UCSD-AML1 (cell line): ENCODE data around the gene AMIGO2.
"Not testable (repeated sequence)": the region's sequence is repeated elsewhere in the genome, so short reads cannot be mapped to it uniquely, and the experiment has no call there.

Experiments used
- DNase-seq: peaks from one replicate; lab custom pipeline; 2025; ENCODE audit not compliant: unreplicated experiment; lab: John Stamatoyannopoulos, UW

AMIGO2 gene

DNA sequence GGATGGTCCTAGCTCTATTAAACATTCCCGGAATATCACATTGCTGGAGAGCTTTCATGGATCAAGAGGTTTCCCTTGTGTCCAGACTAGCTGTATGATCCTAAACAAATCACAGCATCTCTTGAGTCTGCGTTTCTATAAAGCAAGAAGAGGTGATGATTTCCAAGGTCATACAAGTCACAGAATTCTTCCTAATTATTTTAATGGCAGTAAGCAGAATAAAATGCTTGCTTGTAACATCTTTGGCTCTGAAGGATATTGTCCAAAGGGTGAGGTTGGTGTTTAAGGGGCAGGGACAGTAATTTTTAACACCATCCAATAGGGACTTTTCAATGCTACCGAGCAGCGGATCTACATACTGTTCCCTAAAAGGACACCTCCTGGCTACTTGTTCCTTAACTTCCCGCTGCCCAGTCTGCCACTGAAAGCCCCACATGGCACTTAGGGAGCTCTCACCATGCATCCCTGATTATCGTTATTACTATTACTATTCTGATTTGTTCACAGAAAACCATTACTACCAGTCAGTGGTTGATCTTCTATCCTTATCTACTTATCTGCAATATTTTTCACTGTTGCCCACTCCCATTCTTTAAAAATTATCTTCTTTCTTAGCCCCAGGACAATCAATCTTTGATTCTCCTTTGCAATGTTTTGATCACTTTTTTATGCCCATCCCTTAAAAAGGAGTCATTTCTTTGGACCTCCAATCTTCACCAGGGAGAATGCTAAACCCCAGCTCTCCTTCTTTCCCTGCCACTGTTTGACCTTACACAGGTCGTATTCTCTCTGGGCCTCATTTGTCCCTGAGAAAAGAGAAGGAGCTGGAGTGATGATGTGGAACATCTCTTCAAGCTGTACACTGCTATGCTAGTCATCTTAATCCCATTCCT, 4.3 kb downstream of the AMIGO2 start:
- DNase-seq: no peak

DNA sequence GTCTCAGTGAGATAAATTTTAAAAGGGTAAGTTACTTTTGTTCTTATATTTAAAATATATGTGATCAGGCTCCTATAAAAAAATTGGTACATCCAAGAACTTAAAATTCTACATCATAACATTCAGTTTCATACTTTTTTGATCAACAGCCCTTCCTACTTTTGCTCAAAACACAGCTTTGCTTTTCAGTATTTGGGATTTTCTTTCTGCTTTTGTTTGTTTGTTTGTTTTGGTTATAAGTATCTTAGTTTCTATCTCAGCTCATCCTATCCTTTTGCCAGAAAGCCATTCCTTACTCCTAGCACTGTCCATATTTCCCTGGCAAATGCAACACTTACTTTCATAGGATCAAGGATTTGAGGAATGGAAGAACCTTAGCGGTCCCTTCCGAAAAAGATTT, 5.0 kb downstream of the AMIGO2 start:
- no peak for DNase-seq

DNA sequence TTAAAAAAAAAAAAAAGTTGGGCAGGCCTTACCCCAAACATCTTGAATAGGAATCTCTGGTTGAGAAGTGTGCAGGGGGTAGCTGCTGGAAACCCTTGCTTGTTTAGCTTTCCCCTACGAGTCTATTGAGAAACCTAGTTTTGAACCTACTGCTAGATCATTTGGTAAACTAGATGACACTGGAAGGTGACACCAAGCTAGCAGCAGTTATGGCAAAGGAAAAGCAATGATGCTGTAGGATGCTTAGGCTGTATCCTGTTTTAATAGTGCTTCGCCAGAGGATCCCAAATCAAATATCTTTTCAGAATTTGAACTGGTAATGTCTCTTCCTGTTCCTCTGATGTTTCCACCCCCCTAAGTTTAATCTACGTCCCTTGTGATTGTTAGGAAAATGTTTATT, 5.8 kb downstream of the AMIGO2 start:
- DNase-seq: no peak

- DNase-seq: no peak
Observed at GRCh38 chr12:47071241-47071852, 8.4 kb downstream of the AMIGO2 start.

DNA sequence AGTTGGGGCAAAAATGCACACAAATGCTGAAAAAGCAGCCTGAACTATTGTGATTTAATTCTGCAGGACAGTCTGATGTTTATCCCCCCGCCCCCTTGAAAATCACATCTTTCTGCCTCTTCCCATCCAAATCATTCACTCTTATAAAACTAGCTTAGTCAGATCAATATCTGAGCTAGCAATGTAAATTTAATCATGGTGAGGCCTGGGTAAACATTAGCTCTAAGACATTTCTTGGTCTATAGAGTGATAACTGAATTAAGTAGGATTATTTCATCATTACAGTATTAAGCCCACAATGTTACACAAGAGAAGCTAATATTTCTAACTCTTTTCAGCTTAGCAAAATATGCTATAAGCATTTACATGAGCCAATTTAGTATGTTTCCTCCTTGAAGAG, 9.4 kb downstream of the AMIGO2 start:
- no peak for DNase-seq

DNA sequence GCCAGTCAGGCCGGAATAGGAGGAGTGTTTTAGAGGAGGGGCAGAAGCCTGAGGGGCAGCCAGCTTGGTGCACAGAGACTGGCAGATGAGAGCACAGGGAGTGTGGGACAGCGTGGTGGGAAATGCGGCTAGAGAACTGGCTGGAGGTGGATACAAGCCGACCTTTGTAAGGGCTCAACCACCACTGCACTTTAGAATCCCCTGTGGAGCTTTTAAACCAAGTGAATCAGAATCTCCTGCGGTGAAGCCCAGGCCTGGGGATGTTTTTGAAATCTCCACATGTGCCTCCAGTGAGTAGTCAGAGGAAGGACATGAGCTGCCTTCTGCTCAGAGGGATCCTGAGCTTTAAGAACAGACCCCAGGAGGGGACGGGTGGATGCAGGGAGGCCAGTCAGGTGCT, 11.2 kb downstream of the AMIGO2 start:
- no peak for DNase-seq

- DNase-seq: no peak
Observed at GRCh38 chr12:47067771-47068431, 11.9 kb downstream of the AMIGO2 start.

- DNase-seq: no peak
Observed at GRCh38 chr12:47067176-47067575, 12.6 kb downstream of the AMIGO2 start.

DNA sequence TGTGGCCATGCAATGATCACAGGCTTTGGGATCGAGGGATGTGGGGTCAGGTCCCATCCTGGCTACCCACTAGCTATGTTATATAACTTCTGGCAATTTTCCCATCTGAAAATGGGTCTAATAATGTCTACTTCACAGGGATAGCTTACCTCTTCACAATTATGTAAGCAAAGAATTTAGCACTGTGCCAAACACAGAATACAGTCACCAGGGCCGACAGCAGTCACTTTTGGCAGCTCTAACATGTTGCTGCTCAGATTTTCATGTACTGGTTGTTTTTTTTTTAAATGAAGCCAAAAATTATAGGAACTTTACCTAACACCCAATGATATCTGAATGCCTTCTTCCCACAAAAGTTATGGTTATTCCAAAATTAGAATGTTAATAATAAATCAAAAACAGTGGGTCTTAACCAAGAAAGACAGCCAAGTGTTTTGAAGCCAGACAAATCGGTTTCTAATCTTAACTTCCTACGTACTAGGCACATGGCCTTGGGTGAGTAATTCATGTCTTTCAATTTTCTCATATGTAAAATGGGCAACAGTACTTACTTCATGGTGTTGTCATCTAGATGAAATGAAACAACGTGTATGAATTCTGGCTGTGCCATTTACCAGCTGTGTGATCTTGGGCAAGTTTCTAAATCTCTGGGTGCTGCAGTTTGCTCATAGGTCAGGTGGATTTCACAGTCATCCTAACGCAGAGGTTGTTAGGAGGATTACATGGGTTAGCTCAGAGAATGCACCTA, 13.3 kb downstream of the AMIGO2 start:
- DNase-seq: no peak

DNA sequence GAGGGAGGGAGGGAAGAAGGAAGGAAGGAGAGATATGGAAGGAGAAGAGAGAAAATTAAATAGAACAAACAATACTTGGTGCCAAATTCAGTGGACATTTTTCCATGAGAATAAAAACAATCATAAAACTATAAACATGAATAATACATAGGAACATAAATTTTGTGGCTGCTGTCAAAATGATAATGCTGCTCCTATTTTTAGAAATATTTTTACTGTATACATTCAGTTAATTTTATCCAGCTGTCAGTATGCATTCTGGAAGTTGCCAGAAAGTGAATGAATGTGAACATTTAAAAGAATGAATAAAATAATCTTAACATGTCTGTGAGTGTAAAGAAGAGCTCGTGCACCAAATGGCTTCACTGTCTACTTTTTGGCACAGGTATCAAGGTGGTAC, 14.2 kb downstream of the AMIGO2 start:
- DNase-seq: no peak

DNA sequence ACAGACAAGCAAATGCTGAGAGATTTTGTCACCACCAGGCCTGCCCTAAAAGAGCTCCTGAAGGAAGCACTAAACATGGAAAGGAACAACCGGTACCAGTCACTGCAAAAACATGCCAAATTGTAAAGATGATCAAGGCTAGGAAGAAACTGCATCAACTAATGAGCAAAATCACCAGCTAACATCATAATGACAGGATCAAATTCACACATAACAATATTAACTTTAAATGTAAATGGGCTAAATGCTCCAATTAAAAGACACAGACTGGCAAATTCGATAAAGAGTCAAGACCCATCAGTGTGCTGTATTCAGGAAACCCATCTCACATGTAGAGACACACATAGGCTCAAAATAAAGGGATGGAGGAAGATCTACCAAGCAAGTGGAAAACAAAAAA, 21.1 kb downstream of the AMIGO2 start:
- not testable (repeated sequence) for DNase-seq

- DNase-seq: not testable (repeated sequence)
Observed at GRCh38 chr12:47056944-47057343, 22.8 kb downstream of the AMIGO2 start.

- not testable (repeated sequence) for DNase-seq
Observed at GRCh38 chr12:47055856-47056255, 23.9 kb downstream of the AMIGO2 start.

GRCh38 chr12:47054659-47055058, 25.1 kb downstream of the AMIGO2 start:
- DNase-seq: no peak

DNA sequence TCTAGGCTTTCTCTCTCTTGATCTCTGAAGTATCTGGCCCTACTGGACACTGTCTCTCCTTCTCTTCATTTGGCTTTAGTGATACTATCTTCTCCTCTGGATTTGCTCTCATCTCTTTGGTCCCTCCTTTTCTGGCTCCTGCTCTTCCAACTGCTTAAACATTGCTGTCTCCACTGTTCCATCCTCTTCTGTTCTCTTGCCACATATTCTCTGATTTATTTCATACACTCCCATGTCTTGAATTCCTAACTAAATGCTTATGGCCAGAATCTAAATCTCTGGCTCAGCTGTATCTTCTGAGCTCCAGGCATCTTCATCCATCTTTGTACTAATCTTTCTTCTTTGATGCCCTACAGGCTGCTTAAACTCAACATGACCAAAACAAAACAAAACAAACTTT, 25.8 kb downstream of the AMIGO2 start:
- no peak for DNase-seq

GRCh38 chr12:47052274-47052673, 27.5 kb downstream of the AMIGO2 start:
- DNase-seq: no peak

GRCh38 chr12:47051291-47051690, 28.5 kb downstream of the AMIGO2 start:
- DNase-seq: not testable (repeated sequence)

DNA sequence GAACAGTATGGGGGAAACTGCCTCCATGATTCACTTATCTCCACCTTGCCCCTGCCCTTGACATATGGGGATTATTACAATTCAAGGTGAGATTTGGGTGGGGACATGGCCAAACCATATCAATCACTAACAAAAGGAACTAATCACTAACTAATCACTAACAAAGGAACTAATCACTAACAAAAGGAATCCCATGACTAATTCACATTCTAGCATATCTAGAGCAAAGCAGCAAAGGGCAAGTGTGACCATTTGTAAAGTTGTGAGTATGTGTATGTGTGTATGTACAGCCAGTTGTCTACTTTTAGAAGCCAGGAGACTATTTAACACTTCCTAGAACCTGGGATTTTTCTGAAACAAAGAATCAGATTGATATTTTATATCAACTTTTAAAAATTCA, 31.2 kb downstream of the AMIGO2 start:
- DNase-seq: no peak

- no peak for DNase-seq
Observed at GRCh38 chr12:47041327-47041726, 38.4 kb downstream of the AMIGO2 start.

- DNase-seq: no peak
Observed at GRCh38 chr12:47039756-47040155, 40.0 kb downstream of the AMIGO2 start.

DNA sequence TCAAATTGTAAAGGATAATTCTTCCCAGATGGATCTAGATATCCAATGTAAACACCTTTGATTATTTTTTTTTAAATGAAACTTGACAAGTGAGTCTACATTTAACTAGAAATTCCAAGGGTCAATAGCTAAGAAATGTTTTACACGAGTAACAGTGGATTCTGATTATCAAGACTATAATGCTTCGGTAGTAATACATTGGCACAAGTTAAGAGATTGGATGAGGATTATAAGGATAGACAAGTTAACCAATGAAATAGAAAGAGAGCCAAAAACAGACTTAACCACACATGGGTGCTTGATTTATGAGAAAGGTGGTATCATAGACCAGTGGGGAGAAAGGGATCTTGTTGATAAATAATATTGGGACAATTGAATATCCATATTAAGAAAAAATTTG, 40.7 kb downstream of the AMIGO2 start:
- DNase-seq: no peak
